Transverse colon (tissue), 4 donors: ENCODE measurements around the gene CHD3. TPM values are rescaled to one million over a fixed set of nuclear protein-coding genes. Genes with fewer than 3 reads are reported as not detected.

ENCODE experiments used
- DNase-seq: peaks from one replicate; pipeline ENCODE4 v3.0.0-alpha.2; 2019
- H3K27ac ChIP-seq, 4 donors: fragments of 200-600 bp; sonication (generic); 2 replicates each; pipeline ENCODE4 v1.5.1; 2016 to 2018; ENCODE audit warnings: inconsistent platforms in 4 of 4
- H3K27me3 ChIP-seq: fragments of 200-600 bp; sonication (generic); 2 replicates; pipeline ENCODE4 v1.5.1; 2017; ENCODE audit warnings: inconsistent platforms
- H3K36me3 ChIP-seq, 4 donors: fragments of 200-600 bp; sonication (generic); 2 replicates each; pipeline ENCODE4 v1.5.1; 2017 to 2019; ENCODE audit warnings: inconsistent platforms in 4 of 4
- H3K4me1 ChIP-seq, 4 donors: fragments of 200-600 bp; sonication (generic); 2 replicates each; pipeline ENCODE4 v1.5.1; 2017 to 2020; ENCODE audit warnings: inconsistent platforms in 4 of 4
- H3K4me3 ChIP-seq, 4 donors: fragments of 200-600 bp; sonication (generic); 1 replicate in 1 of 4; 2 replicates in 3 of 4; pipeline versions ENCODE4 v1.5.1 to v1.6.1; 2017 to 2019; ENCODE audit warnings: inconsistent platforms in 4 of 4
- H3K9me3 ChIP-seq, 2 donors: fragments of 200-600 bp; sonication (generic); 2 replicates each; pipeline ENCODE4 v1.5.1; 2017 to 2019; ENCODE audit warnings: inconsistent platforms in 2 of 2
- CTCF ChIP-seq, 5 experiments: fragments of 200-600 bp in 3 of 5; fragments of 450-650 bp in 2 of 5; sonication (generic) in 3 of 5; IDR thresholded peaks; 1 replicate in 2 of 5; 2 replicates in 3 of 5; pipeline ENCODE4 v1.5.1; 2016 to 2017; ENCODE audit warnings: antibody characterized with exemption in 5 of 5, inconsistent platforms in 3 of 5, mild to moderate bottlenecking in 2 of 5, moderate library complexity in 1 of 5
- EP300 ChIP-seq: sonication (generic); formaldehyde crosslinking; IDR thresholded peaks from one replicate; pipeline ENCODE4 v1.6.1; 2017; ENCODE audit warnings: antibody characterized with exemption, low read depth
- POLR2A ChIP-seq: fragments of 450-650 bp; IDR thresholded peaks from one replicate; pipeline ENCODE4 v1.6.1; 2016; ENCODE audit warnings: antibody characterized with exemption, mild to moderate bottlenecking, moderate library complexity
- POLR2AphosphoS5 ChIP-seq, 3 donors: sonication (generic); formaldehyde crosslinking; IDR thresholded peaks; one replicate each; pipeline ENCODE4 v1.6.1; 2016; ENCODE audit warnings: antibody characterized with exemption in 3 of 3
- WGBS, 2 donors: methylation state at CpG; one replicate each; pipeline ENCODE4 v1.1.5; 2018; ENCODE audit warnings: low coverage in 1 of 2; 5-methylcytosine and 5-hydroxymethylcytosine counted together
- in situ Hi-C, 4 donors: fragments of 200-750 bp; cut with MboI; loops; one replicate each; pipeline versions ENCODE4 v1.15.0 to v1.15.1; 2017; ENCODE audit warnings: low sequenced_read_pairs in 3 of 4, low pct_ligation_motif_present in 1 of 4, low pct_unique_long_range_greater_than_20kb in 1 of 4
- intact Hi-C: fragments of 100-400 bp; cut with DNase I; formaldehyde crosslinking; loops from one replicate; pipeline ENCODE4 v1.15.1; 2023; ENCODE audit warnings: low total_unique reads
- total RNA-seq, 4 donors: library from RNA; depleted of rRNA; stranded (reverse); fragments of >200 nt; gene quantifications; one replicate each; pipeline ENCODE4 v1.1.0, GENCODE V29; 2016

Gene CHD3
- total RNA-seq = 10 to 100 TPM; 53.0 to 71.6 (median 62.0) TPM

- DNase-seq = peak; percentile 45
- in situ Hi-C loops (no loop called here), intact Hi-C loops (no loop called here)
- Histone ChIP-seq H3K4me3 (peak within 1 kb of the TSS; percentile 9 to 85 (median 80)), H3K4me1 (peaks cover 35 to 54% (median 50%) of the 10 kb centered on the region in 4 donors), H3K27me3 (no peaks in the 10 kb centered on the region), H3K9me3 (no peaks in the 10 kb centered on the region), H3K27ac (peak within 1 kb of the TSS; percentile 93 to 99 (median 96)), H3K36me3 (peaks cover 0 to 5% (median 0%) of the 10 kb centered on the region in 4 donors)
- TF ChIP-seq POLR2AphosphoS5 (IDR thresholded peaks at IDR 0.05) = no peak
- TF ChIP-seq EP300 = no peak
- TF ChIP-seq CTCF (IDR thresholded peaks at IDR 0.05) = no peak
- no peak for TF ChIP-seq POLR2A
- WGBS, 2 donors = 14 to 29% methylated on average over 2 to 18 of the region's 18 CpGs
Measured at GRCh38 chr17:7888184-7888920, at the start of gene CHD3. CHD3 (plus strand) TSS chr17:7888789; CDS start chr17:7889001, 212 bp downstream.

GRCh38 chr17:7839190-7839875, 49.3 kb upstream of the CHD3 start:
- H3K36me3 ChIP-seq = no peaks in the 10 kb centered on the region
- intact Hi-C loops = no loop called here
- H3K27me3 ChIP-seq = no peaks in the 10 kb centered on the region
- 66% methylated on average over 6 of the region's 6 CpGs; no CpG with 5 or more reads in 1 of the 2 donors for WGBS, 2 donors
- DNase-seq = peak; percentile 88
- peak overlapping the region; percentile 97 to 99 (median 99) for H3K27ac ChIP-seq
- H3K4me3 ChIP-seq = peak overlapping the region in 2 of 4 donors; percentile 20 to 79
- TF ChIP-seq EP300 = no peak
- no peak for TF ChIP-seq CTCF (IDR thresholded peaks at IDR 0.05)
- TF ChIP-seq POLR2AphosphoS5 (IDR thresholded peaks at IDR 0.05) = peak in 2 of 3 donors; percentile 37 to 79
- TF ChIP-seq POLR2A = no peak
- in situ Hi-C loops = no loop called here
- peaks cover 37 to 87% (median 49%) of the 10 kb centered on the region in 4 donors for H3K4me1 ChIP-seq
- H3K9me3 ChIP-seq = no peaks in the 10 kb centered on the region

- TF ChIP-seq CTCF (IDR thresholded peaks at IDR 0.05) (no peak), POLR2AphosphoS5 (IDR thresholded peaks at IDR 0.05) (no peak), POLR2A (no peak), EP300 (no peak)
- WGBS, 2 donors = 42% methylated on average over 2 of the region's 2 CpGs; no CpG with 5 or more reads in 1 of the 2 donors
- no peak overlapping the region for H3K4me3 ChIP-seq
- no peaks in the 10 kb centered on the region for H3K9me3 ChIP-seq
- H3K4me1 ChIP-seq = peaks cover 37 to 82% (median 49%) of the 10 kb centered on the region in 4 donors
- in situ Hi-C loops = no loop called here
- intact Hi-C loops = loop anchor here (5.0 kb wide), 1 partner anchor 598 kb away; the partner anchor contains the start of gene GABARAP
- DNase-seq = no peak
- no peaks in the 10 kb centered on the region for H3K36me3 ChIP-seq
- H3K27ac ChIP-seq = peak overlapping the region; percentile 97 to 99 (median 99)
- H3K27me3 ChIP-seq = no peaks in the 10 kb centered on the region
Measured at GRCh38 chr17:7839876-7840261, 48.7 kb upstream of the CHD3 start.

GRCh38 chr17:7840441-7840840, 48.1 kb upstream of the CHD3 start:
- in situ Hi-C loops = no loop called here
- 20 to 43% methylated on average over 1 of the region's 1 CpG for WGBS, 2 donors
- no peaks in the 10 kb centered on the region for H3K36me3 ChIP-seq
- no peak overlapping the region for H3K4me3 ChIP-seq
- no peaks in the 10 kb centered on the region for H3K9me3 ChIP-seq
- intact Hi-C loops = loop anchor here (5.0 kb wide), 1 partner anchor 598 kb away; the partner anchor contains the start of gene GABARAP
- H3K27me3 ChIP-seq = no peaks in the 10 kb centered on the region
- DNase-seq = no peak
- H3K27ac ChIP-seq = peak overlapping the region; percentile 97 to 99 (median 99)
- H3K4me1 ChIP-seq = peaks cover 41 to 85% (median 55%) of the 10 kb centered on the region in 4 donors
- TF ChIP-seq CTCF (IDR thresholded peaks at IDR 0.05) (no peak), EP300 (no peak), POLR2AphosphoS5 (IDR thresholded peaks at IDR 0.05) (no peak), POLR2A (no peak)
